Large intestine (tissue), 3 donors: ENCODE measurements around the gene ACP1. TPM values are rescaled to one million over a fixed set of nuclear protein-coding genes. Genes with fewer than 3 reads are reported as not detected.
A peak's percentile ranks its signal among the peaks of the same experiment; 100 is the strongest.

Experiments used
- DNase-seq, 2 donors: peaks; one replicate each; pipeline versions ENCODE4 v3.0.0 to v3.0.0-alpha.2; 2013
- H3K27ac ChIP-seq: one replicate; pipeline ENCODE4 v1.5.1; 2013; ENCODE audit warnings: low read length
- H3K27me3 ChIP-seq: 2 replicates; pipeline ENCODE4 v1.6.1; 2013; ENCODE audit warnings: low read length; ENCODE audit not compliant: control insufficient read depth, insufficient read depth
- H3K36me3 ChIP-seq: 2 replicates; pipeline ENCODE4 v1.6.1; 2013; ENCODE audit warnings: low read length; ENCODE audit not compliant: control insufficient read depth, insufficient read depth
- H3K4me1 ChIP-seq: one replicate; pipeline ENCODE4 v1.6.1; 2013; ENCODE audit warnings: low read length; ENCODE audit not compliant: control insufficient read depth, insufficient read depth
- H3K4me3 ChIP-seq: one replicate; pipeline ENCODE4 v1.5.1; 2013; ENCODE audit warnings: low read length
- H3K9me3 ChIP-seq: one replicate; pipeline ENCODE4 v1.6.1; 2013; ENCODE audit warnings: mild to moderate bottlenecking, low read depth, low read length, moderate library complexity; ENCODE audit not compliant: control insufficient read depth
- WGBS: methylation state at CpG from one replicate; pipeline ENCODE4 v1.1.5; 2013; ENCODE audit warnings: low lambda C conversion rate; ENCODE audit not compliant: insufficient coverage; 5-methylcytosine and 5-hydroxymethylcytosine counted together
- polyA plus RNA-seq: library from polyadenylated mRNA; unstranded; fragments of 120-200 nt; gene quantifications from one replicate; pipeline ENCODE4 v1.2.1, GENCODE V29; 2013

ACP1 gene
- polyA plus RNA-seq, 1 donor = 163 TPM

GRCh38 chr2:233030-233429, 31.7 kb upstream of the ACP1 start:
- H3K9me3 ChIP-seq = no peaks in the 10 kb centered on the region
- H3K27me3 ChIP-seq = no peaks in the 10 kb centered on the region
- no peaks in the 10 kb centered on the region for H3K4me1 ChIP-seq
- 80% methylated on average over 5 of the region's 7 CpGs for WGBS
- DNase-seq = no peak
- no peak overlapping the region for H3K4me3 ChIP-seq
- H3K36me3 ChIP-seq = peaks cover 26% of the 10 kb centered on the region
- no peak overlapping the region for H3K27ac ChIP-seq

GRCh38 chr2:234421-234820, 30.3 kb upstream of the ACP1 start:
- Histone ChIP-seq H3K9me3 (no peaks in the 10 kb centered on the region), H3K27me3 (no peaks in the 10 kb centered on the region), H3K4me3 (no peak overlapping the region), H3K36me3 (peaks cover 25% of the 10 kb centered on the region), H3K27ac (no peak overlapping the region), H3K4me1 (no peaks in the 10 kb centered on the region)
- WGBS = no CpG with 5 or more reads among the region's 4 CpGs
- DNase-seq = no peak

- Histone ChIP-seq H3K4me1 (no peaks in the 10 kb centered on the region), H3K27me3 (no peaks in the 10 kb centered on the region), H3K9me3 (no peaks in the 10 kb centered on the region), H3K27ac (no peak overlapping the region), H3K36me3 (peaks cover 22% of the 10 kb centered on the region), H3K4me3 (no peak overlapping the region)
- 90% methylated on average over 2 of the region's 6 CpGs for WGBS
- no peak for DNase-seq
These were observed 27.7 kb upstream of the ACP1 start for GRCh38 chr2:236993-237539.

GRCh38 chr2:237878-238277, 26.9 kb upstream of the ACP1 start:
- Histone ChIP-seq H3K36me3 (peaks cover 24% of the 10 kb centered on the region), H3K27me3 (no peaks in the 10 kb centered on the region), H3K27ac (no peak overlapping the region), H3K4me1 (no peaks in the 10 kb centered on the region), H3K4me3 (no peak overlapping the region), H3K9me3 (no peaks in the 10 kb centered on the region)
- no peak for DNase-seq
- WGBS = no CpG with 5 or more reads among the region's 6 CpGs

- 63% methylated on average over 1 of the region's 3 CpGs for WGBS
- Histone ChIP-seq H3K4me3 (no peak overlapping the region), H3K27ac (no peak overlapping the region), H3K36me3 (peaks cover 25% of the 10 kb centered on the region), H3K27me3 (no peaks in the 10 kb centered on the region), H3K9me3 (no peaks in the 10 kb centered on the region), H3K4me1 (no peaks in the 10 kb centered on the region)
- no peak for DNase-seq
These were observed 26.3 kb upstream of the ACP1 start for GRCh38 chr2:238431-238830.

- DNase-seq = no peak
- H3K9me3 ChIP-seq = no peaks in the 10 kb centered on the region
- H3K27me3 ChIP-seq = no peaks in the 10 kb centered on the region
- H3K4me1 ChIP-seq = no peaks in the 10 kb centered on the region
- WGBS = 100% methylated on average over 1 of the region's 5 CpGs
- no peak overlapping the region for H3K4me3 ChIP-seq
- H3K27ac ChIP-seq = no peak overlapping the region
- H3K36me3 ChIP-seq = peaks cover 28% of the 10 kb centered on the region
These were observed 25.9 kb upstream of the ACP1 start for GRCh38 chr2:238869-239268.

DNA sequence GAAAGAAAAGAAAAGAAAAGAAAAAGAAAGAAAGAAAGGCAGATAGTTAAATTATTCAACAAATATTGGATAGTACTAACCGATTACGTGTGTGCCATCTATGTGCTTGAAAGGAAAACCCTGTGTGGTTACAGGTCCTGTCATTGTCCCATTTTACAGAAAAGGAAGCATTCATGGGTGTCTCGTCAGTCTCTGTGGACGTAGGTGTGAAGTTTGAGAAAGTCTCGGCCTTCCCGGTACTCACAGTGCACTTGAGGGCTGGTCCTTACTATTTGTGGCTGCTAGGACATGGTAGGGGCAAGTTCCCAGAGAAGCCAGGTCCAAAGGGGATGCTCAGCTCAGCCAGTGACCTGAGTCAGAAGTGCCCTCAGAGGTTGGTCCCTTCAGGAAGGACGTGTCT, 20.2 kb upstream of the ACP1 start:
- Histone ChIP-seq H3K4me3 (no peak overlapping the region), H3K4me1 (no peaks in the 10 kb centered on the region), H3K27me3 (no peaks in the 10 kb centered on the region), H3K27ac (no peak overlapping the region), H3K36me3 (peaks cover 47% of the 10 kb centered on the region), H3K9me3 (no peaks in the 10 kb centered on the region)
- no peak for DNase-seq
- 100% methylated on average over 1 of the region's 7 CpGs for WGBS

GRCh38 chr2:246489-247144, 18.1 kb upstream of the ACP1 start:
- 100% methylated on average over 1 of the region's 6 CpGs for WGBS
- H3K27ac ChIP-seq = no peak overlapping the region
- peaks cover 50% of the 10 kb centered on the region for H3K36me3 ChIP-seq
- H3K9me3 ChIP-seq = no peaks in the 10 kb centered on the region
- H3K27me3 ChIP-seq = no peaks in the 10 kb centered on the region
- peak; percentile 23 to 36 for DNase-seq
- H3K4me1 ChIP-seq = no peaks in the 10 kb centered on the region
- H3K4me3 ChIP-seq = no peak overlapping the region

DNA sequence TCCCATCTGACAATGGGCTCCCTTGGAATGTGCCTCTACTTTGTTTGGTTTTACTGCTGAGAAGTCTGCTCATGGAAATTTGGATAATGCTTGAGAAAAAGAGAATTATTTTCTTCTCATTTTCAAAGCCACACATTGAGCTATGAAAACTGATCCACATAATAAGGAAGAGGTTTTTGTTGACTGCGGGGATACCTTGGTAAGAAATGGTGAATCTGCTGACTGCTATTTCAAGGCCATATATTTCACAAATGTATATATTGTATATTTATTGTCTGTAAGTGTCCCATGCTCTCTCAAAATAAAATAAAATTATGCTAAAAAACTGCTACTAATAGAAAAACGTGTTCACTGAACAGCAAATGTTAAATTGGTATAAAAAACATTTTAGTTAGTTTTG, 16.0 kb upstream of the ACP1 start:
- Histone ChIP-seq H3K27me3 (no peaks in the 10 kb centered on the region), H3K9me3 (no peaks in the 10 kb centered on the region), H3K4me1 (no peaks in the 10 kb centered on the region), H3K36me3 (peaks cover 56% of the 10 kb centered on the region), H3K4me3 (no peak overlapping the region), H3K27ac (no peak overlapping the region)
- WGBS = 100% methylated on average over 1 of the region's 2 CpGs
- DNase-seq = no peak

DNA sequence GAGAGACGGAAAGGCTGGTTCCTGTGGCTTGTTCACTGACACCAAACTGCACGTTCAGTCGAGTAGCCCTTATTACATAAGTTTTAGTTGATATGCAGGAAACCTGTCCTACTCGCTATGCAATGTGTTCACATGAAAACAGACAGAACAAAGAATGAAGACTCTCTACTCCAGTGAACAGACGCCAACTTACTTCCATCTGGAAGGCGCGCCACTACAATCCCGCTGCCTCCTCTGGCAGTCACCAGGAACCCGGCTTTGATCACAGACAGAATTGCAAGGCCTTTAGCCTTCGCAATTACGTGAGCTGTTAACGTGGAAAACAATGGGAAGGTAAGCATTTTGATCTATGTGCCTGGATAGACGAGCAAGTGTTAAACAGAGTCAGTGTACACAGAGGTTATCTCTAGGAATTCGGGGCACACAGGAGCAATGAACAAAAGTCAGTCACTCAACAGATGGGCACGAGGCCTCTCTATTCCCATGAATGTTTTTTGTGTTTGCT, 15.2 kb upstream of the ACP1 start:
- DNase-seq = no peak
- no peak overlapping the region for H3K27ac ChIP-seq
- no peaks in the 10 kb centered on the region for H3K9me3 ChIP-seq
- H3K4me1 ChIP-seq = no peaks in the 10 kb centered on the region
- 73% methylated on average over 2 of the region's 15 CpGs for WGBS
- no peaks in the 10 kb centered on the region for H3K27me3 ChIP-seq
- H3K4me3 ChIP-seq = no peak overlapping the region
- H3K36me3 ChIP-seq = peaks cover 51% of the 10 kb centered on the region
